ENCODE data around the gene TSSK3. TPM values are rescaled to one million over a fixed set of nuclear protein-coding genes. Genes with fewer than 3 reads are reported as not detected.

The TSSK3 gene
- total RNA-seq, 1 experiment from 2014 or later = 2.9 TPM

GRCh38 chr1:32332290-32333079 is 29.9 kb upstream of the TSSK3 start (continued):
- TF ChIP-seq ZBTB43 (CRISPR knock-in tag; IDR thresholded peaks at IDR 0.05) (no peak), MYBL2 (CRISPR knock-in tag; IDR thresholded peaks at IDR 0.05) (no peak), FOXJ3 (CRISPR knock-in tag; IDR thresholded peaks at IDR 0.05; ENCODE audit: borderline replicate concordance) (no peak), NFATC4 (CRISPR knock-in tag; IDR thresholded peaks at IDR 0.05) (0 out of 2 replicates have a peak, but pooled peaks have one; percentile 35), E2F5 (CRISPR knock-in tag; IDR thresholded peaks at IDR 0.05) (no peak), CREM (CRISPR knock-in tag; IDR thresholded peaks at IDR 0.05) (no peak; the same call in 1 of the 2 replicates), ZNF232 (CRISPR knock-in tag; IDR thresholded peaks at IDR 0.05) (no peak), ZNF138 (CRISPR knock-in tag; conservative IDR thresholded peaks at IDR 0.05) (no peak), PRRX2 (CRISPR knock-in tag; IDR thresholded peaks at IDR 0.05) (peak; percentile 76; the same call in 1 of the 2 replicates), ATF1 (CRISPR knock-in tag; IDR thresholded peaks at IDR 0.05) (no peak), RELA (CRISPR knock-in tag; IDR thresholded peaks at IDR 0.05; ENCODE audit: borderline replicate concordance) (no peak), TP53 (CRISPR knock-in tag; IDR thresholded peaks at IDR 0.05) (no peak), ZNF396 (CRISPR knock-in tag; IDR thresholded peaks at IDR 0.05; ENCODE audit: borderline replicate concordance) (no peak), JUN (CRISPR knock-in tag; IDR thresholded peaks at IDR 0.05) (no peak), ERG (CRISPR knock-in tag; IDR thresholded peaks at IDR 0.05) (peak; percentile 65; the same call in 1 of the 2 replicates), RORB (CRISPR knock-in tag; IDR thresholded peaks at IDR 0.05) (no peak), AFF4 (CRISPR knock-in tag; IDR thresholded peaks at IDR 0.05; ENCODE audit: borderline replicate concordance) (no peak), NR2C2 (CRISPR knock-in tag; IDR thresholded peaks at IDR 0.05) (no peak), USF1 (CRISPR knock-in tag; IDR thresholded peaks at IDR 0.05) (no peak), USF2 (CRISPR knock-in tag; IDR thresholded peaks at IDR 0.05) (no peak), KAT7 (CRISPR knock-in tag; IDR thresholded peaks at IDR 0.05; ENCODE audit: borderline replicate concordance) (no peak), TEAD1 (CRISPR knock-in tag; IDR thresholded peaks at IDR 0.05) (no peak), CTCF (IDR thresholded peaks at IDR 0.05) (no peak), ELF4 (CRISPR knock-in tag; IDR thresholded peaks at IDR 0.05; ENCODE audit: low read depth) (no peak), ZNF423 (CRISPR knock-in tag; IDR thresholded peaks at IDR 0.05) (no peak), ZNF281 (CRISPR knock-in tag; IDR thresholded peaks at IDR 0.05) (peak; percentile 38; the same call in 1 of the 2 replicates), EMX1 (CRISPR knock-in tag; IDR thresholded peaks at IDR 0.05) (peak; percentile 87; the same call in 1 of the 2 replicates)
